ENCODE measurements around the gene WFDC1.

GRCh38 chr16:84379008-84379708 lies 84.5 kb downstream of the WFDC1 start:
- TF ChIP-seq HDGF (IDR thresholded peaks at IDR 0.05) (no peak), TAF1 (IDR thresholded peaks at IDR 0.05; ENCODE audit: borderline replicate concordance, low read depth, low read length) (no peak), SMARCA5 (IDR thresholded peaks at IDR 0.05) (no peak), POLR2AphosphoS5 (IDR thresholded peaks at IDR 0.05; ENCODE audit: low read length) (no peak), POLR2A (IDR thresholded peaks at IDR 0.05; ENCODE audit: low read depth, low read length) (no peak), EZH2 (IDR thresholded peaks at IDR 0.05; ENCODE audit: borderline replicate concordance, control insufficient read depth, low read depth, low read length) (no peak), CTCF (IDR thresholded peaks at IDR 0.05 in 2 of 3, conservative IDR thresholded peaks at IDR 0.05 in 1 of 3; ENCODE audit: control insufficient read depth in 2 of 3, extremely low read depth in 1 of 3, insufficient read depth in 1 of 3, low read depth in 3 of 3, low read length in 3 of 3) (no peak), PAX8 (IDR thresholded peaks at IDR 0.05) (no peak), ZNF274 (IDR thresholded peaks at IDR 0.05; ENCODE audit: insufficient read depth, insufficient read length) (no peak), GABPA (IDR thresholded peaks at IDR 0.05; ENCODE audit: low read depth) (no peak), PBX3 (IDR thresholded peaks at IDR 0.05; ENCODE audit: insufficient replicate concordance, low read depth, low read length) (no peak), CREM (IDR thresholded peaks at IDR 0.05; ENCODE audit: low read depth) (no peak), BCL11A (IDR thresholded peaks at IDR 0.05; ENCODE audit: low read depth, low read length) (no peak)
- TF ChIP-seq, protein P1, sequence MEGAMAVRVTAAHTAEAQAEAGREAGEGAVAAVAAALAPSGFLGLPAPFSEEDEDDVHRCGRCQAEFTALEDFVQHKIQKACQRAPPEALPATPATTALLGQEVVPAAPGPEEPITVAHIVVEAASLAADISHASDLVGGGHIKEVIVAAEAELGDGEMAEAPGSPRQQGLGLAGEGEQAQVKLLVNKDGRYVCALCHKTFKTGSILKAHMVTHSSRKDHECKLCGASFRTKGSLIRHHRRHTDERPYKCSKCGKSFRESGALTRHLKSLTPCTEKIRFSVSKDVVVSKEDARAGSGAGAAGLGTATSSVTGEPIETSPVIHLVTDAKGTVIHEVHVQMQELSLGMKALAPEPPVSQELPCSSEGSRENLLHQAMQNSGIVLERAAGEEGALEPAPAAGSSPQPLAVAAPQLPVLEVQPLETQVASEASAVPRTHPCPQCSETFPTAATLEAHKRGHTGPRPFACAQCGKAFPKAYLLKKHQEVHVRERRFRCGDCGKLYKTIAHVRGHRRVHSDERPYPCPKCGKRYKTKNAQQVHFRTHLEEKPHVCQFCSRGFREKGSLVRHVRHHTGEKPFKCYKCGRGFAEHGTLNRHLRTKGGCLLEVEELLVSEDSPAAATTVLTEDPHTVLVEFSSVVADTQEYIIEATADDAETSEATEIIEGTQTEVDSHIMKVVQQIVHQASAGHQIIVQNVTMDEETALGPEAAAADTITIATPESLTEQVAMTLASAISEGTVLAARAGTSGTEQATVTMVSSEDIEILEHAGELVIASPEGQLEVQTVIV (IDR thresholded peaks at IDR 0.05; ENCODE audit: borderline replicate concordance, partially characterized antibody) = no peak
